Measurements from ENCODE around the gene KIF6.

DNA sequence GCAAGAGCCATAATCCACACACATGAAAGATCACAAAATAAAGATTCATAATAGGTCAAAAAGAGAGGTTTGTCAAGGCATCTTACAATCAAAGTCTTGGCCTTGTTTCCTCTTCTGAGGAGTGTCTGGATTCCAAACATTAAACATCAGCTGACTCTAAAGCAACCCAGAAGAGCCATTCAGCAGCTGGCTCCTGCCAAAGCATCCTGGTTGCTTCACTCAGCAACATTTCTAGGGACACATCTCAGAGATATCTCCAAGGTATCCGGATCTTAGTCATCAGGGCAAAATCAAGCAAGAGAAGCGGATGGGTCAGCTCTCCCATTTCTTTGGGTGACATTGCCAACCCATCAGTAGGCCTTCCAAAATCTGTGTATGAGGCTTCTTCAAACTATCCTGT is 139.6 kb downstream of the KIF6 start:
- TF ChIP-seq, protein P1, sequence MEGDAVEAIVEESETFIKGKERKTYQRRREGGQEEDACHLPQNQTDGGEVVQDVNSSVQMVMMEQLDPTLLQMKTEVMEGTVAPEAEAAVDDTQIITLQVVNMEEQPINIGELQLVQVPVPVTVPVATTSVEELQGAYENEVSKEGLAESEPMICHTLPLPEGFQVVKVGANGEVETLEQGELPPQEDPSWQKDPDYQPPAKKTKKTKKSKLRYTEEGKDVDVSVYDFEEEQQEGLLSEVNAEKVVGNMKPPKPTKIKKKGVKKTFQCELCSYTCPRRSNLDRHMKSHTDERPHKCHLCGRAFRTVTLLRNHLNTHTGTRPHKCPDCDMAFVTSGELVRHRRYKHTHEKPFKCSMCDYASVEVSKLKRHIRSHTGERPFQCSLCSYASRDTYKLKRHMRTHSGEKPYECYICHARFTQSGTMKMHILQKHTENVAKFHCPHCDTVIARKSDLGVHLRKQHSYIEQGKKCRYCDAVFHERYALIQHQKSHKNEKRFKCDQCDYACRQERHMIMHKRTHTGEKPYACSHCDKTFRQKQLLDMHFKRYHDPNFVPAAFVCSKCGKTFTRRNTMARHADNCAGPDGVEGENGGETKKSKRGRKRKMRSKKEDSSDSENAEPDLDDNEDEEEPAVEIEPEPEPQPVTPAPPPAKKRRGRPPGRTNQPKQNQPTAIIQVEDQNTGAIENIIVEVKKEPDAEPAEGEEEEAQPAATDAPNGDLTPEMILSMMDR (IDR thresholded peaks at IDR 0.05): no peak
- TF ChIP-seq POLR2AphosphoS5 (IDR thresholded peaks at IDR 0.05) (no peak), POLR2A (IDR thresholded peaks at IDR 0.05) (no peak)
